Dermis blood vessel endothelial cell (primary cell): Measurements from ENCODE around the gene TTC13. TPM values are rescaled to one million over a fixed set of nuclear protein-coding genes. Genes with fewer than 3 reads are reported as not detected.
A peak's percentile ranks its signal among the peaks of the same experiment; 100 is the strongest.
"Not testable (repeated sequence)": the region's sequence is repeated elsewhere in the genome, so short reads cannot be mapped to it uniquely, and the experiment has no call there.

Experiments
- DNase-seq: peaks from one replicate; pipeline ENCODE4 v3.0.0; 2010
- total RNA-seq: library from RNA; depleted of rRNA; stranded (reverse); fragments of >200 nt; gene quantifications from 2 replicates; pipeline ENCODE4 v1.2.3, GENCODE V29; 2014

TTC13 gene
- total RNA-seq, result 22.3 and 37.8 TPM in 2 replicates

GRCh38 chr1:230978491-230979388 is at the start of gene TTC13, which contains the start of gene ARV1:
TSS of gene TTC13 (minus strand) at chr1:230978861. CDS start at chr1:230978830, 31 bp downstream.
TSS of gene ARV1 (plus strand) at chr1:230979094. CDS start at chr1:230979106, 12 bp downstream.
- DNase-seq, result peak; percentile 99

- DNase-seq, result no peak
Measured at GRCh38 chr1:231027971-231028370, 49.3 kb upstream of the TTC13 start.

GRCh38 chr1:231027136-231027925 is 48.7 kb upstream of the TTC13 start:
- no peak for DNase-seq

- no peak for DNase-seq
Measured at GRCh38 chr1:231026576-231026975, 47.9 kb upstream of the TTC13 start.

- no peak for DNase-seq
Measured at GRCh38 chr1:231023150-231023549, 44.5 kb upstream of the TTC13 start.

- DNase-seq, result not testable (repeated sequence)
Measured at GRCh38 chr1:231022543-231022942, 43.9 kb upstream of the TTC13 start.

- DNase-seq, result peak; percentile 45
Measured at GRCh38 chr1:231021540-231022031, 42.9 kb upstream of the TTC13 start.

- DNase-seq, result peak; percentile 10
Measured at GRCh38 chr1:231020816-231021215, 42.2 kb upstream of the TTC13 start.

- peak; percentile 70 for DNase-seq
Measured at GRCh38 chr1:231020139-231020601, 41.5 kb upstream of the TTC13 start.

- no peak for DNase-seq
Measured at GRCh38 chr1:231019711-231020110, 41.0 kb upstream of the TTC13 start.

GRCh38 chr1:231016966-231017365 is 38.3 kb upstream of the TTC13 start:
- DNase-seq, result no peak

- DNase-seq, result no peak
Measured at GRCh38 chr1:231016234-231016633, 37.6 kb upstream of the TTC13 start.

GRCh38 chr1:231013391-231014015 is 34.8 kb upstream of the TTC13 start:
- DNase-seq, result no peak

GRCh38 chr1:231011963-231012362 is 33.3 kb upstream of the TTC13 start:
- DNase-seq, result no peak

- DNase-seq, result no peak
Measured at GRCh38 chr1:231011360-231011759, 32.7 kb upstream of the TTC13 start.

- not testable (repeated sequence) for DNase-seq
Measured at GRCh38 chr1:231007535-231007934, 28.9 kb upstream of the TTC13 start.

- DNase-seq, result no peak
Measured at GRCh38 chr1:231001892-231002291, 23.2 kb upstream of the TTC13 start.

GRCh38 chr1:231000639-231001038 is 22.0 kb upstream of the TTC13 start:
- DNase-seq, result no peak

GRCh38 chr1:231000201-231000600 is 21.5 kb upstream of the TTC13 start:
- DNase-seq, result no peak

GRCh38 chr1:230994860-230995259 is 16.2 kb upstream of the TTC13 start:
- no peak for DNase-seq

- no peak for DNase-seq
Measured at GRCh38 chr1:230992100-230992774, 13.6 kb upstream of the TTC13 start.

- no peak for DNase-seq
Measured at GRCh38 chr1:230987448-230987847, 8.8 kb upstream of the TTC13 start.
